Measurements from ENCODE around the gene B3GNT8. TPM values are rescaled to one million over a fixed set of nuclear protein-coding genes. Genes with fewer than 3 reads are reported as not detected.
"Not testable (repeated sequence)": the region's sequence is repeated elsewhere in the genome, so short reads cannot be mapped to it uniquely, and the experiment has no call there.

Gene B3GNT8
- total RNA-seq, 2 donors from 2014 or later = 1.1 TPM; not detected in 1

DNA sequence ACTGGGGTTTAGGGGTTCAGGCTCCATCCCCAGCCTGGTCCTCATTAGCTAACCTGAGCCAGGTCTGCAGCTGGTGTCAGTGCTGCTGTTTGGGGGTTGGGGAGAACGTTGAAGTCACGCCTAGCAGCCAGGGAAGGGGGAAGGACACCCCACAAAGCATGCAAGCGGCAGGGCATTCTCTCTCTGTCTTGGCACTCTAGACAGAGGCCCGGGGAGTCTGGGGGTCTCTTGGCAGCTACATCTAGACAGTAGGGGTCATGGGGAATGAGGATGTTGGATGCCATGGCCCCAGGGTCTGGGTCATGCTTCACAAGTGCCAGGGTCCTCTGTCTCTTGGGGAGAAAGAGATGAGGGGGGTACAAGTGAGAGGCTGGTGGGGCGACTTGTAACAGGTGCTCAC lies 18.4 kb upstream of the B3GNT8 start:
- DNase-seq (no peak), ATAC-seq (replicated peaks in 1 of 2) (no peak)
- Mint-ChIP-seq H3K27me3 (ENCODE audit: low read depth) (no peaks in the 10 kb centered on the region), H3K9me3 (no peaks in the 10 kb centered on the region), H3K36me3 (ENCODE audit: insufficient read depth in 2 of 2) (no peaks in the 10 kb centered on the region), H3K27ac (no peak overlapping the region), H3K4me3 (no peak overlapping the region), H3K4me1 (ENCODE audit: low read depth) (peaks cover 24% of the 10 kb centered on the region)

DNA sequence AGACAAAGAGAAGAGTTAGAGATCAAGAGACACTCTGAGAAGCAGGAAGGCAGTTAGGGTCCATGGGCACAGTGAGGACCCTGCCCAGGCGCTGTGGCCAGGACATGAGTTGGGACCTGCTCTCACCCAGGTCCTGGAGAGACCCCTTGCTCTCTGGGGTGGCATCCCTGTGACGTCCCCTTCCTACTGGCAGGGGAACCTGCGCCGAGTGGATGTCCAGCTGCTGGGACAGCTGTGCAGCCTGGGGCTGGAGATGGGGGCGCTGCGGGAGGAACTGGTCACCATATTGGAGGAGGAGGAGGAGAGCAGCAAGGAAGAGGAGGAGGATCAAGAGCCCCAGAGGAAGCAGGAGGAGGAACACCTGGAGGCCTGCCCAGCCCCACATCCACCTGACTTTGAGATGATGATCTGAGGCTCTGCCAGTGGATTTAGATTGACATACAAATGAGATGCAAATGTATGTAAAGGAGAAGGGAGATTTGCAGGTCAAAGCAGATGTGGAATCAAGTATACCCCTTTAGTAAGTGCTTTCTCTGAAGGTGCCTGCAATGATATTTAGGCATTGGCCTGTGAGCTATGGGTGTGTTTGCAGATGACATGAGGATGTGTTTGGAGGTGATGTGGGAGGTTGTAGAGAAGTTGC lies 16.8 kb upstream of the B3GNT8 start:
- Mint-ChIP-seq H3K9me3 (no peaks in the 10 kb centered on the region), H3K4me1 (ENCODE audit: low read depth) (peaks cover 19% of the 10 kb centered on the region), H3K27me3 (ENCODE audit: low read depth) (no peaks in the 10 kb centered on the region), H3K36me3 (ENCODE audit: insufficient read depth in 2 of 2) (no peaks in the 10 kb centered on the region), H3K27ac (peak overlapping the region; percentile 9), H3K4me3 (no peak overlapping the region)
- ATAC-seq (replicated peaks in 1 of 2) (no peak), DNase-seq (no peak)

DNA sequence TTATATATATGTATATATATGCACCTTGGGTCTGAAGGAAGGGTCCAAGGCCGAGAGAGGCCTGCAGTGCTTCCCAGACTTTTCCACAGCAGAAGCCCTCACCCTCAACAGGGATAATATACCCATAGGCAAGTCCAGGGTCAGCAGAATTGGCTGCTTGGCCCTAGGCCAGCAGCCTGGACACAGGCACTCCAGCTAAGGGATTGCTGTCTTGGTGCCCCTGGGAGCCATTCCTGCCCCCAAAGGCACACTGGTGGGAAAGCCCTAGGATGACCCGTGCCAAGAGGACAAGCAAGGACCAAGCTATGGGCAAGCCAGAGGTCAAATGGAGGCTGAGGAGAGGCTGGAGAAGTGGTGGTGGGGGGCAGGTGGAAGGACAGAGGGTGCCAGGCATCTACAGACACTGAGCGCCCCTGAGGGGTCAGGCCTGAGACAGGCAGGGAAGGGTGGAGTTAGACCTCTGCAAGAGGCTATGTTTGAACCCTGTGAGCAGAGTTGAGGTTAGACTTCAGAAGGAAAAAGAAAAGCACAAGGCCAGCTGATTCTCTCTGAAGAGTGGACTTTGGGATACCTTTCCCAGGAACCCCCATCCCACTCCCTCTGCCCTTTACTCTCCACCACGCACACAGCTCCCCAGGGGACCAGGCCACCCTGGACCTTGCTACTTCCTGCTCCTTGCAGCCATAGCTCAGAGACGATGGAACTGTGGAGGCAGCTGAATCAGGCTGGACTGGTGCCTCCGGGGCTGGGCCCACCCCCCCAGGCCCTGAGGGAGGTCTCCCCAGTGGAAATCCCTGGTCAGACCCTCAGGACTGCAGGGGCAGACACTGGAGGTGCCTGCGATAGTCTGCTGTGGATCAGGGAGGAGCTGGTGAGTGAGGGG lies 15.5 kb upstream of the B3GNT8 start, which contains the start of gene ERICH4:
Gene ERICH4 (plus strand): TSS at position 684 of the 883 bp plus-strand sequence. CDS start 14 bp downstream, at position 698.
- no peak within 1 kb of the TSS for H3K4me3 Mint-ChIP-seq
- no peaks in the 10 kb centered on the region for H3K27me3 Mint-ChIP-seq (ENCODE audit: low read depth)
- peaks cover 0 to 1% of the 10 kb centered on the region in 2 donors for H3K36me3 Mint-ChIP-seq (ENCODE audit: insufficient read depth in 2 of 2)
- no peak for DNase-seq
- peak within 1 kb of the TSS; percentile 9 for H3K27ac Mint-ChIP-seq
- H3K4me1 Mint-ChIP-seq (ENCODE audit: low read depth) = peaks cover 18% of the 10 kb centered on the region
- no peak for ATAC-seq (replicated peaks in 1 of 2)
- H3K9me3 Mint-ChIP-seq = no peaks in the 10 kb centered on the region

DNA sequence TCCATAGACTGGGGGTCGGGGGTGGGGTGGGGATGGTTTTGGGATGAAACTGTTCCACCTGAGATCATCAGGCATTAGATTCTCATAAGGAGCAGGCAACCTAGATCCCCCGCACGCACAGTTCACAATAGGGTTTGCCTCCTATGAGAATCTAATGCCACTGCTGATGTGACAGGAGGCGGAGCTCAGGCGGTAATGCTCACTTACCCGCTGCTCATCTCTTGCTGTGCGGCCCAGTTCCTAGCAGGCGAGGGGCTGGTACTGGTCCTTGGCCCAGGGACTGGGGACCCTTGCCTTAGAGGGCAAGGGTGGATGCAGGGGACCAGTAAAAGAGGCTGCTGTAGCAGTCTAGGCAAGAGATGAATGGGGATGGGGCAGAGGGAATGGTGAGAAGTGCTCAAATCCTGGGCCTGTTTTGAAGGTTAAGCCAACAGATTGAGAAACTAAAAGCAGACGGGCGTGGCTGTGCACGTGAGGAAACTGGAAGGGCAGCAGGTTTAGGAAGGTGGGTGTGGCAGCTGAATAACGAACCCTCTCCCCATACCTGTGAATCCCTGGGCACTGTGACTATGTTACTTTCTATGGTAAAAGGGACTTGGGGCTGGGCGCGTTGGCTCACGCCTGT lies 14.3 kb upstream of the B3GNT8 start:
- DNase-seq (no peak), ATAC-seq (replicated peaks in 1 of 2) (no peak)
- no peaks in the 10 kb centered on the region for H3K9me3 Mint-ChIP-seq
- no peak overlapping the region for H3K4me3 Mint-ChIP-seq
- peaks cover 18% of the 10 kb centered on the region for H3K4me1 Mint-ChIP-seq (ENCODE audit: low read depth)
- no peak overlapping the region for H3K27ac Mint-ChIP-seq
- H3K27me3 Mint-ChIP-seq (ENCODE audit: low read depth) = no peaks in the 10 kb centered on the region
- peaks cover 0 to 3% of the 10 kb centered on the region in 2 donors for H3K36me3 Mint-ChIP-seq (ENCODE audit: insufficient read depth in 2 of 2)

DNA sequence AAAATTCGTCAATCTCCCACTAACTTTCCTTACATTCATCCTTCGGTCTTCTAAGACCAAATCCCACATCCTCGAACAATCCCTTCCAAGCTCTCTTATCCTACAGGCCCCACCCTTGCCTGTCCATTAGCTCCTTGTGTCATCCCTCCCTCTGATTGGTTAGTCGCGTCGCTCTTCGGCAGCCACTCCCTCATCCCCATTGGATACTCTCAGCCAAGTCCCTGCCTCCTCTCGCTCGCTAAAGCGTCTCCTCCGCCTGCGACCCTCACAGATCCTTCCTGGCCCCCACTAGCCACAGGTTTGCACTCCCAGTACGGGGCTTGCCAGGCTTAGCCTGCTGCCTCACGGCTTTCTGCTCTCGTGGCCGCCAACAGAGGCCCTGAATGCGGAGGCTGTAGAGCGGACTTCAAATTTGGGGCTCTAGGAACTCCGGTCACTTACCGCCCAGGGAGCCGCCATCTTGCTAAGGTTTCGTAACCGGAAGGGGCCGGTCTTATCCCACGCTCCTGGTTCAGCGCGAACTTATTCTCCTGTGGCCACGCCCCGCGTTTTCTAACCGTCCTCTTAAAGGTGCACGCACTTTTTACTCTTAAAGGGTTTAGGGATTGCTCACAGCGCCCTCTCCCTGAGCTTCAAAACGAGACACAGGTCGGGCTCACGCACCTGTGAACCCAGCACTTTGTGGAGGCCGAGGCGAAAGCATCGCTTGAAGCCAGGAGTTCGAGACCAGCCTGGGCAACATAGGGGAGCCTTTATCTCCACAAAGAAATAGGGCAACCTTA lies 12.5 kb upstream of the B3GNT8 start, which contains the start of gene DMAC2:
Gene DMAC2 (minus strand): TSS at position 472 of the 782 bp plus-strand sequence. CDS start 13 bp downstream, at position 459.
- H3K9me3 Mint-ChIP-seq = no peaks in the 10 kb centered on the region
- H3K27ac Mint-ChIP-seq = no peak within 1 kb of the TSS
- peak; percentile 97 for ATAC-seq (replicated peaks in 1 of 2)
- peaks cover 18% of the 10 kb centered on the region for H3K4me1 Mint-ChIP-seq (ENCODE audit: low read depth)
- H3K4me3 Mint-ChIP-seq = no peak within 1 kb of the TSS
- no peaks in the 10 kb centered on the region for H3K27me3 Mint-ChIP-seq (ENCODE audit: low read depth)
- peak; percentile 93 to 97 for DNase-seq
- H3K36me3 Mint-ChIP-seq (ENCODE audit: insufficient read depth in 2 of 2) = peaks cover 0 to 3% of the 10 kb centered on the region in 2 donors

DNA sequence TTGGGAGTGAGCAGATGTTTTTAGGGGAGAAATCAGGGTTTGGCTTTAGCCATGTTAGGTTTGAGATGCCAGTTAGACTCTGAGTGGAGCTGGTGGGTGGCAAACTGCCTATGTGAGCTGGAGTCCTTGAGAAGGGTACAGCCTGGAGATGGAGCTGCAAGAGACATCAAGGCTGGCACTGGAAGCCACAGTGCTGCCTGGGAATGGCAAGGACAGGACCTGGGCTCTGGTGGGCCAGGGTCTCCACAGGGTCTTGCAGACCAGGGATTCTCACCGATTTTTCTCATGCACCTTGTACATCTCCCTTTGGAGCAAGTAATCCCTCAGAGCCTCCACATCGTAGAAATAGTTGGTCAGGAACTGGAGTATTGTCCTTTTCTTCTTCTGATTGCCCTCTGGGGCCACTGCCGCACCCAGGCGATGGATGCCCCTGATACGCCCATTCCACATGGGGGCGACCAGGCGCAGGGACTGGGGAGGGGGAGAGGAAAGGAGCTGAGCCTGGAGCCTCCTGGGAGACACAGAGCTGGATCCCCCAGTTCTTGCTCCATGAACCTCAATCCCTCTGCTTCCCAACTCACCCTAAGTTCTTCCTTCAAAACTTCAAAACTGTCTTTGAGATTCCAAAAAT lies 10.9 kb upstream of the B3GNT8 start:
- Mint-ChIP-seq H3K9me3 (no peaks in the 10 kb centered on the region), H3K4me1 (ENCODE audit: low read depth) (peaks cover 18% of the 10 kb centered on the region), H3K36me3 (ENCODE audit: insufficient read depth in 2 of 2) (peaks cover 0 to 3% of the 10 kb centered on the region in 2 donors), H3K4me3 (peak overlapping the region in 1 of 2 donors; percentile 69), H3K27ac (peak overlapping the region; percentile 50), H3K27me3 (ENCODE audit: low read depth) (no peaks in the 10 kb centered on the region)
- DNase-seq (no peak), ATAC-seq (replicated peaks in 1 of 2) (no peak)

DNA sequence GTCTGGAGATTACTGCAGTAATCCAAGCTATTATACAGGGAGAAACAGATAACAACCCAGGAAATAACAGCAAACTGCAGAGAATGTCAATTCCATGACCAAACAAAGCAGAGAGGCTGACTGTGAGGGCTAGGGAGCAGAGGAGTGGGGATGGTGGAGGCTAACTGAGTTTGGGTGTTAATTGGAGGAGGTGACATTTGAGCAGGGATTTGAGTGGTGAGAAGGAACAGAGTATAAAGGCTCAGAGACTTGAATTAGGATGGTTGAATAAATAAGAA lies 9.4 kb upstream of the B3GNT8 start:
- ATAC-seq (replicated peaks in 1 of 2) (no peak), DNase-seq (no peak)
- Mint-ChIP-seq H3K27me3 (ENCODE audit: low read depth) (no peaks in the 10 kb centered on the region), H3K4me1 (ENCODE audit: low read depth) (peaks cover 18% of the 10 kb centered on the region), H3K36me3 (ENCODE audit: insufficient read depth in 2 of 2) (peaks cover 1 to 10% of the 10 kb centered on the region in 2 donors), H3K9me3 (no peaks in the 10 kb centered on the region), H3K4me3 (no peak overlapping the region), H3K27ac (no peak overlapping the region)

DNA sequence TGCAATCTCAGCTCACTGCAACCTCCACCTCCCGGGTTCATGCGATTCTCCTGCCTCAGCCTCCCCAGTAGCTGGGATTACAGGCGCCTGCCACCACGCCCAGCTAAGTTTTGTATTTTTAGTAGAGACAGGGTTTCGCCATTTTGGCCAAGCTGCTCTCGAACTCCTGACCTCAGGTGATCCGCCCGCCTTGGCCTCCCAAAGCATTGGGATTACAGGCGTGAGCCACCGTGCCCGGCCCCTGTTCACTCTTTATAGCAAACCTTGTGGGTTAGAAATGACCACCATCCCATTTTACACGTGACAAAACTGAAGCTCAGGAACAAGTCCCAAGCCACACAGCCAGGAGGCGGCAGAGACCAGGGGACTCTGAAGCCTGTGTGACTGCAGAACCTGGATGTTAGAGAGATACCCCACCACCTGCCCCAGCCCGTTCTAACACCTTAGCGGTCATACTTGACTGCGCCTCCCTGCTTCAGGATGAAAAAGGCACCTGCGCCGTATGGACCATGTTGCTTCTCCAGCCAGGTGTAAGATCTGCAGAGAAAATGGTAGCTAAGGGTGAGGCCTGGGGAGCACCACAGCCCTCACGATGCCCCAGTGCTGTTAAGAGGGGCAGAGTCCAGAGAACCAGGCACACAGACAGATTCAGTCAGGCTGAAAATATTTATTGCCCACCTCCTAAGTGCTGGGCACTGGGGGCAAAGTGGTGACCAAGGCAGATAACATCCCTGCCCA lies 8.9 kb upstream of the B3GNT8 start:
- no peaks in the 10 kb centered on the region for H3K9me3 Mint-ChIP-seq
- ATAC-seq (replicated peaks in 1 of 2) = no peak
- H3K4me3 Mint-ChIP-seq = no peak overlapping the region

DNA sequence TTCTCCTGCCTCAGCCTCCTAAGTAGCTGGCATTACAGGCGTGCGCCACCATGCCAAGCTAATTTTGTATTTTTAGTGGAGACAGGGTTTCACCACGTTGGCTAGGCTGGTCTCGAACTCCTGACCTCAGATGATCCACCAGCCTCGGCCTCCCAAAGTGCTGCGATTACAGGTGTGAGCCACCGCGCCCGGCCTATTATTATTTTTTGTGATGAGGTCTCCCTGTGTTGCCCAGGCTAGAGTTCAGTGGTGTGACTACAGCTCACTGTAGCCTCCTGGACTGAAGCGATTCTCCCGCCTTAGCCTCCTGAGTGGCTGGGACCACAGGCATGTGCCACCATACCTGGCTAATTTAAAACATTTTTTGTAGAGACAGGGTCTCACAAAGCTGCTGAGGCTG lies 8.2 kb upstream of the B3GNT8 start:
- H3K4me3 Mint-ChIP-seq; H3K27ac Mint-ChIP-seq; H3K27me3 Mint-ChIP-seq (ENCODE audit: low read depth); ATAC-seq (replicated peaks in 1 of 2); H3K9me3 Mint-ChIP-seq; DNase-seq: not testable (repeated sequence)
- H3K36me3 Mint-ChIP-seq (ENCODE audit: insufficient read depth in 2 of 2) = peaks cover 1 to 12% of the 10 kb centered on the region in 2 donors
- H3K4me1 Mint-ChIP-seq (ENCODE audit: low read depth) = peaks cover 12% of the 10 kb centered on the region

More for the DNA sequence above, 8.9 kb upstream of the B3GNT8 start:
- Mint-ChIP-seq H3K27ac (no peak overlapping the region), H3K36me3 (ENCODE audit: insufficient read depth in 2 of 2) (peaks cover 1 to 11% of the 10 kb centered on the region in 2 donors), H3K4me1 (ENCODE audit: low read depth) (peaks cover 18% of the 10 kb centered on the region), H3K27me3 (ENCODE audit: low read depth) (no peaks in the 10 kb centered on the region)
- DNase-seq = no peak

DNA sequence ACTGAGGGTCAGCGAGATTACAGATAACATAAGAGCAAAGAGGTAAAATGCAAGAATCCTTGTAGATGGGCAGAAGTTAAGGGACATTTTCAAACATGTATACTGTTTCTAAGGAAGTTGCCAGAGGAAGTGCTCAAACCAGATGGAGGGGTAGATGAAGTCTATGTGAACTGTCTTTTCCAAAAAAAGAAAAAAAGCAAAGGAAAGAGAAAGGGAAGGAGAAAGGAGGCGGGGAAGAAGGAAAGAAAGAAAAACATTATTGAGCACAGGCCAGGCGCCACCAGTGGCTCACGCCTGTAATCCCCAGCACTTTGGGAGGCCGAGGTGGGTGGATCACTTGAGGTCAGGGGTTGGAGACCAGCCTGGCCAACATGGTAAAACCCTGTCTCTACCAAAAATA lies 7.3 kb upstream of the B3GNT8 start:
- ATAC-seq (replicated peaks in 1 of 2) (no peak), DNase-seq (no peak)
- Mint-ChIP-seq H3K36me3 (ENCODE audit: insufficient read depth in 2 of 2) (peaks cover 1 to 12% of the 10 kb centered on the region in 2 donors), H3K27ac (peak overlapping the region; percentile 4), H3K9me3 (no peaks in the 10 kb centered on the region), H3K27me3 (ENCODE audit: low read depth) (no peaks in the 10 kb centered on the region), H3K4me1 (ENCODE audit: low read depth) (peaks cover 6% of the 10 kb centered on the region), H3K4me3 (no peak overlapping the region)

DNA sequence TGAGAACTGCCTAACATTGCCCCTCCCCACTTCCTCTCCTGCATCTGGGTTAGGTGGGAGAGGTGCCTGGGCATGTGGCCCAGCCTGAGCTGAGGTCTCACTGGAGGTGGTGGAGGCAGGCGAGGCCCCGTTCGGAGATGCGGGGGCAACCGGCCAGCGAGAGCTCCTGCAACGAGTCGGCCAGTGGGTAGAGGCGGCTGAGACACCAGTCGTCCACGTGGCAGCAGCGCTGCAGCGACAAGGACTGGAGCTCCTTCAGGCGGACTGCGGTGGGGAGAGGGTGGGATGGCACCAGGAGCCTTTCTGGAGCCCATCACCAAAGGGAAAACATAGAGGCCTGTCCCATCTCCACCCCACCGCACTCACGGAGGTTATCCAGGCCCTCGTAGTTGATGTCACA lies 6.0 kb upstream of the B3GNT8 start:
- H3K4me1 Mint-ChIP-seq (ENCODE audit: low read depth) = peaks cover 14% of the 10 kb centered on the region
- H3K9me3 Mint-ChIP-seq = no peaks in the 10 kb centered on the region
- H3K36me3 Mint-ChIP-seq (ENCODE audit: insufficient read depth in 2 of 2) = peaks cover 1 to 12% of the 10 kb centered on the region in 2 donors
- no peak overlapping the region for H3K4me3 Mint-ChIP-seq
- H3K27ac Mint-ChIP-seq = no peak overlapping the region
- ATAC-seq (replicated peaks in 1 of 2) = no peak
- no peaks in the 10 kb centered on the region for H3K27me3 Mint-ChIP-seq (ENCODE audit: low read depth)
- DNase-seq = no peak

All from activated T-cell treated with anti-CD3 and anti-CD28 coated beads, Interleukin-2, amount 50 U/mL, for 72 hours (primary cell).